Frontal cortex (tissue), 4 donors: Measurements from ENCODE around the gene CD80. TPM values are rescaled to one million over a fixed set of nuclear protein-coding genes. Genes with fewer than 3 reads are reported as not detected.
"Not testable (repeated sequence)": the region's sequence is repeated elsewhere in the genome, so short reads cannot be mapped to it uniquely, and the experiment has no call there.

Experiments
- DNase-seq, 2 donors: peaks; one replicate each; pipeline ENCODE4 v3.0.0; 2012; ENCODE audit warnings: low spot score in 2 of 2
- FAIRE-seq: peaks from 2 replicates; lab custom pipeline; 2012; peaks lifted over from hg19 to GRCh38; lab: Jason Lieb, UNC
- total RNA-seq: library from RNA; depleted of rRNA; stranded (reverse); fragments of >200 nt; gene quantifications from one replicate; pipeline ENCODE4 v1.2.3, GENCODE V29; 2014
- donor health status: control.
- donor health status: control.
- donor health status: control.

CD80 gene, protein sequence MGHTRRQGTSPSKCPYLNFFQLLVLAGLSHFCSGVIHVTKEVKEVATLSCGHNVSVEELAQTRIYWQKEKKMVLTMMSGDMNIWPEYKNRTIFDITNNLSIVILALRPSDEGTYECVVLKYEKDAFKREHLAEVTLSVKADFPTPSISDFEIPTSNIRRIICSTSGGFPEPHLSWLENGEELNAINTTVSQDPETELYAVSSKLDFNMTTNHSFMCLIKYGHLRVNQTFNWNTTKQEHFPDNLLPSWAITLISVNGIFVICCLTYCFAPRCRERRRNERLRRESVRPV
- total RNA-seq = not detected

DNA sequence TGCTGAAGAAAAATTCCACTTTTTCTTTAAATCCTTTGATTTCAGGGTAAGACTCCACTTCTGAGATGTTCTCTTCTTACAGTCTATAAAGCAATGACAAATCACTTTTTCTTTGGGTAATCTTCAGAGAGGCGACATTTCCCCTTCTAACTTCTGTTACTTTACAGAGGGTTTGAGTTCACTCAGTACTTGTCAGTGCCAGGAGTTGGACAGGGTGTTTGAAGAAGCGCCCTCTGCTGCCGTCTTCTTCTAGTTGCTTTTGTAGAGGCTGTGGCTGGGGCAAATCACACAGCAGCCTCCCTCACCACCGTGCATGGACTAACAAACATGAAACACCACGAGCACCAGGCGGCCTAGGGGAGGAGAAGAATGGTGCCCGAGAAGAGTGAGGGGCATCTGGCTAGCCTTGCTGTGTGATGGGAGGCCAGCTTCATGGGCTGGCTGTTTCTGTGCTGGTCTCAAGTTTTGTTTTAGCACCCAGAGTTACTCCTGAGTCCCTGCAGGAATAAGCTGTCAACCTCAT, at the start of gene CD80:
CD80 (minus strand) TSS at position 174 of the 523 bp plus-strand sequence. CDS start 1,886 bp downstream, outside the sequence.
- no peak for FAIRE-seq
- no peak for DNase-seq

DNA sequence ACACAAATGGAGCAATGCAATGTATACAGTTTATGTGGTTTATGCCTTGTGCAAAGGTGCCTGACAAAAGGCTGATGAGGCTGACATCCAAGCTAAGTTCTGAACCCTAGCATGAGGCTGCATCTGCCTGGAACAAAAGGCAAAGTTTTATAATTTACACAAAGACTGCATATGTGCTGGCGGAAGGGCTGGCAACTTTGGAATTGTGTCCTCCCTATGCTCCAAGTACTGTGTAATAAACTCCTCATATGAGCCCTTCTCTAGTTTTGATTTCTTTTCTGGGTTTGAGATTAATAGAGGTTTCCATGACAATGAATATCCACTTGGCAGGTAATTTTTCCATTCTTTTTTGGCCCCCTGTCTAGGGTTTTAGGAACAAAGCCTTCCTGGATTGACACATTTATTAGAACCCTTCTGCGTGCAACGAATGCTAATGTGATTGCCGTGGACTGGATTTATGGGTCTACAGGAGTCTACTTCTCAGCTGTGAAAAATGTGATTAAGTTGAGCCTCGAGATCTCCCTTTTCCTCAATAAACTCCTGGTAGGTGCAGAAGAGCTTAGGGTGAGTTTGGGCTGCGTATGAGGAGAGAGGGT, 49.1 kb upstream of the CD80 start:
- no peak for DNase-seq
- no peak for FAIRE-seq

DNA sequence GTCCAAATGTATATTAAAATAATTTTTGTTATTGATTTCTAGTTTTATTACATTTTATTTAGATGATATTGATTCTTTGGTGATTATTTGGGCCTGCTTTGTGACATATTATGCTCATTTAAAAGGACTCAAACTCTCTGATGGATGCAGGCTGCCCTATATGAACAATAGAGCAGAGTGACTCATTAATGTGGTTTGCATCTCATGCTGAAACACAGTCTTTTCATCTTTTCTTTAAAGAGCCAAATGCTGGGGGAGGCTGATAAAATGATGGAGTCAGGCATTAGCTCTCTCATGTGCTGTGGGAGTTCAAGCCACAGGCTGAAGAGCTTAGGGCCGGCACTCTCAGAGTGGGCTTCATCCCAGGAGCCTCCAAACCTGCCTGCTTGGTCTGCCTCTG, 45.5 kb upstream of the CD80 start:
- DNase-seq (no peak), FAIRE-seq (no peak)

DNA sequence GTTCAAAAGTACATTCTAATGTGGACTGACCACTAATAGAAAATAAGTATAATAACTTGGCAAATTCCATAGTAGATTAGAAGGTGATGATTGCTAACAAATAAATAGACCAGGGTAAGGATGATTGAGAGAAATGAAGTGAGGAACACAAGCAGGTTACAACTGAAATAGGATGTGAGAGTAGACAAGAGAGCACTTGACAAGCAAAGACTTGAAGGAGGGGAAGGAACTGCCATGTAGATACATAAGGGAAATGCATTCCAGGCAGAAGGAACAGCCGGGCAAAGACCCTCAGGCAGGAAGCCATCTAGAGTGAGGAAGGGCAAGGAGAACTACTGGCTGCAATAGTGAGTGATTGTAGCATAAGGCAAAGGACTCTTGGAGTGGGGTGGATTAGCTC, 43.3 kb upstream of the CD80 start:
- DNase-seq = no peak
- no peak for FAIRE-seq

DNA sequence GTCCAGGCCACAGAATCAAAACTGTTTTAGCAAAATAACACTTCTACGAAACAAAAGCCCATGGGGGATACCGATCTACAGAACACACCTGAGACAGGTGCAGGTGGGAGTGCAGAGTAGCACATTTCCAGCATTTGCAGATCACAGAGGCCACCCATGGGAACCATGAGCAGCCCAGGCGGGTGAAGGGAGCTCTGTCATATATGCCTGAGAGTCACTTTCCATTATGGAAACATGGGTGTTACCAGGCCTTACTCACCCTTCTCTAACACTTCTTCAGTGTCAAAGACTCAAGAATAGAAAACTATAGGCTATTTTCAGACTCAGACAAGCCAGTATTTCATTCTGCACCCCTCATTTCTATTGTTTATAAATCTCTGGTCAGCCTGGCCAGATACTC, 41.7 kb upstream of the CD80 start:
- DNase-seq (no peak), FAIRE-seq (no peak)

DNA sequence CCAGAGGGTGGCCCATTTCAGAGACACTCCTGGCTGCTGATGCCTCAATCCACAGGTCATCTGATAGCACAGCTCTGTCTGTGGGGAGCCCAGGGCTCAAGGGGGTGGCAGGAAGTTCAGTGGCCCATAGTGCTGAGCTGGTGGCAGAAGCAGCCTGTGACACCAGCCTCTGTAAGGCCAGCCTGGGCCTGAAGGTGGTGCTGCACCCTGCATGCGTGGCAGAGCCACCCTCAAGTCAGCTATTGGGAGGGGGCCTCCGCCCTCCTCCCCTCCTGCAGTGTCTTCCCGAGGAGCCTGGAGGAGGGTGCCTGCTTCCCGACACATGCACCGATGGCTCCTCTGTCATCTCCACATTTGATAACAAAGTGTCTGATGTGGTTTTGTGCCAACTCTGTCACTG, 41.3 kb upstream of the CD80 start:
- FAIRE-seq (no peak), DNase-seq (no peak)

DNA sequence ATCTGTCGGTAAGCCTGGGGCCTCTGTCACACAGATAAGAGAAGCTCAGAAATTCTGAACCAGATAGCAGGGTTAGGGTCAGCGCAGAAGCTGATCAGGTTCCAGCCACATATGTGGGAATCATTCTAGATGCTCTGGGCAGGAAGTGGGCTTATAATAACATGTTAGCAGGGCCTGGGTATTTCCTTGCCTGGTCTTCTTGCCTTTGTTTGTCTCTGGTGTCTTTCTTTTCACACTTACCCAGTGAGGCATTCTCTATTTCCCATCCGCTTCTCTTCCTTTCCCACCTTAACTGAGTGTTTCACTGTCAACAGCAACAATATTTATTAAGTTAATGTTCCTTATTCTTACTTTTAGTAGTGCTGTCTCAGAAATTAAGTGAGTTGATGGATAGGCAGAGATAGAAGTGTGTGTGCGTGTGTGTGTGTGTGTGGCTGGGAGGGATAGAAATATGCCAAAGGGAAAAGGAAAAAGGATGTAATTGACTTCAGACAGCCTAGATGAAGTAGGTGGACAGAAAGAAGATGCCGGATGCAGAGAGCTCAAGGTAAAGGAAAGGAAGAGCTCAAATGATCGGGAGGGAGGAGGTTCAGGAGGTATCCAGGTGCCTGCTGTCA, 40.3 kb upstream of the CD80 start:
- DNase-seq (no peak), FAIRE-seq (no peak)

DNA sequence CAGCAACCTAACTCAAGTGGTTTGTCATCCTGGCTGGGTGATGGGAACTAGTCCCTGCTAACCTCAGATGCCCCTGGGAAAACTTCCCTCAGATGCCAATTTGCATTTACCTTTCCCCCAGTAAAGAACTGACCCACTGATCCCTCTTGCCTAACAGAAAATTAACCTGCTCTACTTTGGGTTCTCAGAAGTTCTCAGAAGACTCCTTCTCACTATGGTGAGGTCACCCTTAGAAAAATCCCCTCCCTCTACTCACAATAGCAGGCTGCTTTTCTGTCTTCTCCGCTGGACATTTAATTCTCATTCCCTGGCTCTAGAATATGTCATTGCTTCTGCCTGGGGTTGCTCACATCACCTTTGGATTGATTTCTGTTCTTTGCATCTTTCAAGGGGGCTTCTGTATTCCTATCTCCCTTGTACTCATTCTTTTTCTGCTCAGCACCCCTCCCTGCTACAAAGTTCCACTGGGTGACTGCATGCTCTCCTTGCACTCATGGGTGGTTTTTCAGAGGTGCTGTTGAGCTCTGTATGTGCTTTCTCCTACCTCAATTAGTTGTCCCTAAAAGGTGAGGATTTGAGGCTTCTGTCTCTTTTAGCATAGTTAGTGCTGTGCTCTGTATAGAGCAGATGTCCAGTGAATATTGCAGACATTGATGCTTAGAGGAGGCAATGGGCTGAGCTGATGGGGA, 39.1 kb upstream of the CD80 start:
- DNase-seq = no peak
- no peak for FAIRE-seq

DNA sequence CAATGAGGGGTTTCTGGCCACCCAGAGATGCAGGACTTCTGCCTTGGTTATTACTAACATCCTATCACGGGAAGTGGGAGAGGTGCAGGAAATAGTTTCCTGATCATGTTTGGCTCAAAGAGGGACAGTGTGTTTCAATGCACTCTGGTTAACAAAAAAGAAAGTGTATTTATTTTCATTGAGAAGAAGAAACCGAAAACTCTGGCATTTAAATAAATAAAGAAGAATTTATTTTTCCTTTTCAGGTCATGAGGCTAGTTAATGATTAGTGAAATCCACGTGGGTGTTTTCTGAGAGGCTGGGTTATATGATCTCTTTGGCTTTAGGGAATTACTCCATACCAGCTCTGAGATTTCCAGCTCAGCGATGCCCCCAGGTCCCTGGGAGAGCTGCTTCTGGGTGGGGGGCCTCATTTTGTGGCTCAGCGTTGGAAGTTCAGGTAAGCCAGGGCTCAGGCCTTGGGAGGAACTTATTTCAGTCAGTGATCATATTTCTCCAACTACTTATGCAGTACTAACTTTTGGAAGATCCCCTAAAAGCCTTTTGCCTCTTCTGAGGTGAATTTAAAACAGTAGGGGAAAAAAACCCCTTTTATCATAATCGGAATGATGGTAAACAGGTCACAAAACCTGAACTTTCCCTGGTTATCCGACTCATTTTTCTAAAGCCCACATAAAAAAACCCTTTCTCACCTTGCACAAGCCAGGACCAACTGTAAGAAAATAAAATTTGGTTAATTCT, 38.3 kb upstream of the CD80 start, which contains the start of gene PLA1A:
PLA1A (plus strand) TSS at position 338 of the 741 bp plus-strand sequence; CDS start at position 367, 29 bp downstream.
- DNase-seq (no peak), FAIRE-seq (no peak)

DNA sequence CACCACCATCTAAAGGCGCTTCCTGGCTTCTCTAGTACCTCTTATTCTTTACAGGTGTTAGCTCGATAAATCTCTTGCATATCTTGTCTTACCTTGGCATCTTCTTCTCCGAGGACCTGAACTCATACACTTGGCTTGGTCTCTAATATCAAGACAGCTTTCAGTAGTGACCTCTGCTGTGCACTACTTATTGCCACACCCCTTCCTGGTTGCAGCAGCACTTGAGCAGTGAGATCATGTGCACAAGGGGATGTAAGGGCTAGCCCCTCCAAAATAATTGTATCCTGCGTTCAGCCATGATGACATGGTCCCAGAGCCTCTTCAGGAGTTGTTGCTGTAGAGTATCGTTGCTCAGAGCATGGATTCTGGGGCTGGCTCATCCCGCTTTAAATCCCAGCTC, 37.0 kb upstream of the CD80 start:
- DNase-seq (no peak), FAIRE-seq (no peak)

DNA sequence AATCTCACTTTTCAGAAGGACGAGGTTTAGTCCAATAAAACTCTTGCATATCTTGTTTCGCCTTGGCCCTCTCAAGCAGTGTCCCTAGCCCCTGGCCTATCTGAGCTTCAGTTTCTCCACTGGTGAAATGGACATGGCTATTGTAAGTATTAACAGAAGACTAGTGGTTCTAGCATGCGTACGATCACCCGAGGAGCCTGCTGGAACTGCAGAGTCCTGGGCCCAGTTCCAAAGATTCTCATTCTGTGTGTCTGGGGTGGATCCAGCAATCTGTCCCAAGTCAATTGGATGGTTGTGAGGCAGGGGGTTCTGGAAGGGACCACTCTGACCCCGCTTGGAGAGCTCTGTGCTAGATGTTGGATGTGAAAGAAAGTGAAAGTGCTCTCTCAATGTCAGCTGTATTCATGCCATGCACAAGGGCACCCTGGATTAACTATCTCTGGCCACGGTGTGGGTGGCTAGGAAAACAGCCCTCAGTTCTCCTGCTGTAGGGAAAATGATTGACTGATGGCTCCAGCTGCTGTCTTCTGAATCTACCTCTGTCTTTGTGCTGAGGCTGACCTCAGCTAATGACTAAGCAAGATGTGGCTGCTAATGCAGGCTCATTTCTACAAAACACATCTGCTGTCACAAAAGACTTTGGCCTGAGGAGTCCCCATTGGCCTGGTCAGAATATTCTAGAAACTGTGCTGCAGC, 36.4 kb upstream of the CD80 start:
- no peak for DNase-seq
- FAIRE-seq = no peak

DNA sequence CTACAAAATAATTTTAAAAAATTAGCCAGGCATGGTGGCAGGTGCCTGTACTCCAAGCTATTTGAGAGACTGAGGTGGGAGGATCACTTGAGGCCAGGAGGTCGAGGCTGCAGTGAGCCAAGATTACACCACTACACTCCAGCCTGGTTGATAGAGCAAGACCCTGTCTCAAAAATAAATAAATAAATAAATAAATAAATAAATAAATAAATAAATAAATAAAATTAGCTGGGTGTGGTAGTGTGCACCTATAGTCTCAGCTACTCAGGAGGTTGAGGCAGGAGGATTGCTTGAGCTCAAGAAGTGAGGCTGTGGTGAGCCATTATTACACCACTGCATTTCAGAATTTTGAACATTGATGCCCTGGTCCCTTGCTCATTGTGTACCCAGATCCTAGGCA, 35.5 kb upstream of the CD80 start:
- FAIRE-seq, DNase-seq: not testable (repeated sequence)

DNA sequence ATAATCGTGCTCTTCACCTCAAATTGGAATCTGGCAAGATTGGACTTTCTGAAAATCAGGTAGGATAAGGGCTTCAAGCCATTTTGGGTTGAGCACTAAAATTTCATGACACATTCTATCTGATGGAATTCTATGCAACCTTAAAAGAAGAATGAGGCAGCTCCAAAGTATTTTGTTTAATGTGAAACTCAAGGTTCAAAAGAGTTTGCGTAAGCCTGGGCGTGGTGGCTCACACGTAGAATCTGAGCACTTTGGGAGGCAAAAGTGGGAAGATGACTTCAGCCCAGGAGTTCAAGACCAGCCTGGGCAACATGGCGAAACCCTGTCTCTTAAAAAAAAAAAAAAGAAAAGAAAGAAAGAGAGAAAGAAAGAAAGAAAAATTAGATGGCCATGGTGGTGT, 34.7 kb upstream of the CD80 start:
- FAIRE-seq = no peak

DNA sequence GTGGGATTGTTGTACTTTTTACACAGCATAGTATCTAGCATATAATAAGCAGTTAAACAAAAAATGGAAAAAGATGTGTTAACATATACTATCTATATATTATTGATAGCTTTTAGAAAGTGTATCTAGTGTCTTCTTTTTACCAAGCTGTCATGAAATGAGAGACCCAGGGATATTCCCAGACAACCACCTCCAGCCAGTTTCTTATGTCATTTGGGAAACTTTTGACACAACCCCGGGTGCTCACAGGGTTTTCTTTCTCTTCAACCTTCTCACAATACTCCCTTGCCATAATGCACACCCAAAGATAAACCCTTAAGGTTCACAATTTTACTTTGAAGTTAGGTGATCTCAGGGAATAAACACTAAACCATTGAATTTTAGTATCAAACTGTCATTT, 33.4 kb upstream of the CD80 start:
- FAIRE-seq (no peak), DNase-seq (no peak)

More for the DNA sequence above, 34.7 kb upstream of the CD80 start:
- no peak for DNase-seq

DNA sequence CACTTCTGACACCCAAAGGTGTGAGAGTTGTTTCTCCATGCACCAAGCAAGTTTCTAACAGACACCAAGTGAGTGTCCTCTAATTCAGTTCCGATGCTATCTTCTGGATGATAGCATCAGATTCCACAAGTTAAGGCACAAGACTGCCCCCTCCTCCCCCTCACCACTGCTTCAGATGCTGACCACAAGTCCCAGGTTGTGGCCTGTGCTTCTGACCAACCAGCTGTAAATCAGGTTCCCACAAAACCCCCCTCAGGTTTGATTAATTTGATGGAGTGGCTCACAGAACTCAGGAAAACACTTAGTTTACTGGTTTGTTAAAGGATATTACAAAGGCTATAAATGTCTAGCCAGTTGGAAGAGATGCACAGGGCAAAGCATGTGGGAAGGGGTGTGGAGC, 31.3 kb upstream of the CD80 start:
- FAIRE-seq = no peak
- no peak for DNase-seq

DNA sequence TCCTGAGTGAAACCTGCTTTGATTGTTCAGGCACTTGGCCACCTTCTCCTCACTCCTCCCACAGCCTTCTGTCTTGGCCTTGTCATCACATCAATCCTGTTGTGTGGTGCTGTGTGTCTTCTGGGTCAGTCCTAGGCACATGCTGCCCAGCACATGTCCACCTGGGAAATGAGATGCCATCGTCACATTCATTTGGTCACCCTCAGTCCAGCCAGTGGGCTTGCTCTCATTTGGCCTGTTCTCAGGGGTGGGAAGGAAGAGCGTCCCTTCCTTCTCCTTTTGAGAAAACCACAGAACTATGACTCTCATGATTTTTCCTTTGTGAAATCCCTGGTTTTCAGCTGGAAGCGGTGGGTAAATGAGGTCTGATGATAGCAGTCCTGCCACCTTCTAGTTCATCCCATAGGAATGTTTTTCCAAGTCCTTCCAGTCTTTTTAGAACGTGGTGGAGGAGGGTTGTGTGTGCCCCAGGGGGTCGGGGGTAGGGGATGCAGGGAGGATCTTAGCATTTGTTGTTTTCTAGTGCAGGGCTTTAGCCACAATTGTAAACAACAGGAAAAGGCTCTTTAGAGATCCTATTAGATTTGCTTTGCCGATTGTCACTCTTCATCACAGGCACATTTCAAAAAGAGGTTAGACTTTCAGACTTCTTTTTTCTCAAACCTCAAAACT, 29.8 kb upstream of the CD80 start:
- FAIRE-seq = no peak
- no peak for DNase-seq

DNA sequence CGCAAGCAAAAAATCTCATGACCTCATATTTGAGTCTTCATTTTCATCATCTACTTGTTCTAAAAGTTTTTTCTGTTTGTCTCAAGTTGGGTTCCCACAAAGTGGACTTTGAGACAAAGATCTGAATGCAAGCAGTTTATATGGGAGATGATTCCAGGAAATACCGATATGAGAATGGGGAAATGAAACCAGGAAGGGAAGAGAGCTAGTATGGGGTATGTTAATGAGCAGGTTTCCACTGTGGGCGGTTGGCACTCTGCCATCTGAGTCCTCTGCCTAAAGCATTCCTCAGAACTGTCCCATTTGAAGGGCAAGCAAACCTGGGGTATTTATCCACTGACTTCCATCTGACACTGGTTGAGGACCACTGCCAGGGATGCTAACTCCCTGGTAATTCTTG, 28.7 kb upstream of the CD80 start:
- DNase-seq = no peak
- FAIRE-seq = no peak

DNA sequence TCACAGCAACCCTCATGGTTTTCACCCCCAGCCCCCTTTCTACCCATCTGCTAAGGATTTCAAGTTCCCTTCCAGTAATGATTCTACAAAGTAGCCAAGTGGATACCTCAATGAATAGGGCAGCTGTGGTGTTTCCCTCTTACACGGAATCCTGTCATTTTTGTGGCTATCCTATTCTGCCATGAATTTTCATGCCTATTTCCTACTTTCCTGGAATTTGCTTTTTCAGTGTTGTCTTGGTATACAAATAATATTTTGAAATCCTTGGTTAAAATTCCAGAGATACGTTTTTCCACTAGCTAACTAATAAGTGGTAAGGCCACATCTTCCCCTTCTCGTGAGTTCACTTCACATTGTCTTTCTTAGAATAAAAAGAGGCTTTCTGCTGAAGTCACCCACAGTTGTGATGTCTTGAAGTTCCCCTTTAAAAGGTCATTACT, 27.3 kb upstream of the CD80 start:
- no peak for DNase-seq
- FAIRE-seq = no peak
